Omental fat pad (tissue), 4 donors: Measurements from ENCODE around the gene ATG7. TPM values are rescaled to one million over a fixed set of nuclear protein-coding genes. Genes with fewer than 3 reads are reported as not detected.
"Not testable (repeated sequence)": the region's sequence is repeated elsewhere in the genome, so short reads cannot be mapped to it uniquely, and the experiment has no call there.

Source experiments
- ATAC-seq: fragments of 150-250 bp; one replicate; pipeline ENCODE4 v1.9.1; 2016; ENCODE audit warnings: mild to moderate bottlenecking, moderate library complexity; ENCODE audit not compliant: low FRiP score
- DNase-seq: peaks from one replicate; pipeline ENCODE4 v3.0.0-alpha.2; 2019; ENCODE audit warnings: low spot score
- total RNA-seq, 4 donors: library from RNA; depleted of rRNA; stranded (reverse); fragments of >200 nt; gene quantifications; one replicate each; pipeline ENCODE4 v1.1.0, GENCODE V29; 2016
- TF ChIP-seq, protein P1 (sequence below), 3 donors: fragments of 450-650 bp; IDR thresholded peaks; one replicate each; pipeline ENCODE4 v1.5.1; 2016 to 2017; ENCODE audit warnings: antibody characterized with exemption in 3 of 3, mild to moderate bottlenecking in 3 of 3, moderate library complexity in 2 of 3

ATG7 gene
- total RNA-seq, 4 donors from 2014 or later: 62.9 to 96.7 (median 76.2) TPM

DNA sequence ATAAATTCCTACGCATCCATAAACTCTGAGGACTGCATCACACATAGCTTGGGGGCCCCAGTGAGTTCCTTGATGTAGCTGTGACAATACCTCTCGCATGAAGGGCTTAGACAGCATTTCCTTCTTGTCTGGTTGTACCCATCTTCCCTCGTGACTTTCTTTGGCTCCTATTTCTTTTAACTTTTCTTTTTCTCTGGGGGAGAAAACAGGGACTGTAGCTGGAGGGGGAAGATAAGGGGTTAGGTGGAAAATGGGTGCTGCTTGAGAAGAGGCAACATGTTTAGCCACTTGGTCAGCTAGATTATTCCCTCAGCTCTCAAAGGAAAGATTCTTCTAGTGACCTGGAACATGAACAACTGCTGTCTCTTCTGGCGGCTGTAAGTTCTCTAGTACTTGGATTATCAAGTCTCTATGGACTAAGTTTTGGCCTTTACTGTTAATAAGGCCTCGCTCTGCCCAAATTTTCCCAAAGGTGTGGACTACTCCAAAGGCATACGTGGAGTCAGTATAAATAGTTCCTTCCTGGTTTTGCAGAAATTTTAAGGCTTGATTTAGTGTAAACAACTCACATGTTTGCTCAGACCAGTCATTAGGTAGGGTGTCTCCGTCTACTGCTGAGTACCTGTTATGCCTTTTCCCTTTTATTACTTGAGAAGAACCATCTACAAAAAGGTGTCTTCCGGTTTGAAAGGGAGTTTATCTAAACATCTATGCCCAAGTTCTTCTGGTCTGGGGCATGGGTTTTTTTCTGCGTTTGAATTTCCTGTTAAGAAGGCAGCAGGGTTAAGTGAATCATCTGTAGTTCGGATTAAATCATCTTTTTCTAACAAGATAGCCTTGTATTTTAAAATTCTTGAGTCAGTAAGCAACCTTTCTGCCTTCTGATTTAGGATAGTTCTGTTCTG, 21.0 kb upstream of the ATG7 start:
- ATAC-seq: no peak
- TF ChIP-seq, protein P1, sequence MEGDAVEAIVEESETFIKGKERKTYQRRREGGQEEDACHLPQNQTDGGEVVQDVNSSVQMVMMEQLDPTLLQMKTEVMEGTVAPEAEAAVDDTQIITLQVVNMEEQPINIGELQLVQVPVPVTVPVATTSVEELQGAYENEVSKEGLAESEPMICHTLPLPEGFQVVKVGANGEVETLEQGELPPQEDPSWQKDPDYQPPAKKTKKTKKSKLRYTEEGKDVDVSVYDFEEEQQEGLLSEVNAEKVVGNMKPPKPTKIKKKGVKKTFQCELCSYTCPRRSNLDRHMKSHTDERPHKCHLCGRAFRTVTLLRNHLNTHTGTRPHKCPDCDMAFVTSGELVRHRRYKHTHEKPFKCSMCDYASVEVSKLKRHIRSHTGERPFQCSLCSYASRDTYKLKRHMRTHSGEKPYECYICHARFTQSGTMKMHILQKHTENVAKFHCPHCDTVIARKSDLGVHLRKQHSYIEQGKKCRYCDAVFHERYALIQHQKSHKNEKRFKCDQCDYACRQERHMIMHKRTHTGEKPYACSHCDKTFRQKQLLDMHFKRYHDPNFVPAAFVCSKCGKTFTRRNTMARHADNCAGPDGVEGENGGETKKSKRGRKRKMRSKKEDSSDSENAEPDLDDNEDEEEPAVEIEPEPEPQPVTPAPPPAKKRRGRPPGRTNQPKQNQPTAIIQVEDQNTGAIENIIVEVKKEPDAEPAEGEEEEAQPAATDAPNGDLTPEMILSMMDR (IDR thresholded peaks at IDR 0.05): no peak
- no peak for DNase-seq

DNA sequence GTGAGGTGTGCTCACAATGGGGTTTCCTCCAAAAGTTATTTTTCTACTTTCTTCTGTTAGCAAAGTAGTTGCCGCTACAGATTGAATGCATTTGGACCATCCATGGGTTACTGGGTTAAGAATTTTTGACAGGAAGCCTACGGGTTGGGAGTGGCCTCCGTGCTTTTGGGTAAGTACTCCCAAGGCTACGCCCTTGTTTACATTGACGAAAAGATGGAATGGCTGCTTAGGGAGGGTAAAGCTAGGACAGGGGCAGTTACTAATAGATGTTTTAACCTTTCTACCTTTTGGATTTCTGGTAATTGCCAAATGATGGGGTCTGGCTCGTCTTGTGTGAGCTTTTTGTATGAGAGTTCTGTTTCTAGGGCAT, 20.4 kb upstream of the ATG7 start:
- TF ChIP-seq, protein P1 (IDR thresholded peaks at IDR 0.05): no peak
- no peak for DNase-seq
- ATAC-seq: no peak

DNA sequence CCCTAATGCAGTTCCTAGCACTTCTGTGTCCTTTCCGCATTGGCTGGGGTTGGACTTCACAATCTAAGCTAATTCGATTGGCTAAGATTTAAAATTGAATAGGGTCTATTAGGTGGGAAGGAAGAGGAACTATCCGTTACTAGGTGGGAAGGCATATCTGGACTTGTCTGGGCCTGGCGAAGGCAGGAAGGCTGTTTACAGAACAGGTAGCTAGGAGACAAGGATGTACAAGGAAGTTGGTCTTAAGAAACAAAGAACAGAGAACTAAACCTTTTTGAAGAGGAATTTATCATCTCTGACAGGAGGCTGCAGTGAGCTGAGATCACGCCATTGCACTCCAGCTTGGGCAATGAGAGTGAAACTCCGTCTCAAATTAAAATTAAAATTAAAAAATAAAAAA, 17.3 kb upstream of the ATG7 start:
- DNase-seq (no peak), ATAC-seq (no peak)
- TF ChIP-seq, protein P1 (IDR thresholded peaks at IDR 0.05): no peak

DNA sequence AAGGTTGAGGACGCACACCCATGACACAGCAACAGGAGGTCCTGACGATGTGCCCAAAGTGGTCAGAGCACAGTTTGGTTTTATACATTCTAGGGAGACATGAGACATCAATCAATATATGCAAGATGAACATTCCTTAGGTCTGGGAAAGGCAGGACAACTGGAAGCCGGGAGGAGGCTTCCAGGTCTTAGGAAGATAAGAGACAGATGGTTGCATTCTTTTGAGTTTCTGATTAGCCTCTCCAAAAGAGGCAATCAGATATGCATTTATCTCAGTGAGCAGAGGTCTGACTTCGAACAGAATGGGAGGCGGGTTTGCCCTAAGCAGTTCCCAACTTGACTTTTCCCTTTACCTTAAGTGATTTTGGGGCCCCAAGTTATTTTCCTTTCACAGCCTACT, 16.7 kb upstream of the ATG7 start:
- DNase-seq, ATAC-seq: not testable (repeated sequence)

DNA sequence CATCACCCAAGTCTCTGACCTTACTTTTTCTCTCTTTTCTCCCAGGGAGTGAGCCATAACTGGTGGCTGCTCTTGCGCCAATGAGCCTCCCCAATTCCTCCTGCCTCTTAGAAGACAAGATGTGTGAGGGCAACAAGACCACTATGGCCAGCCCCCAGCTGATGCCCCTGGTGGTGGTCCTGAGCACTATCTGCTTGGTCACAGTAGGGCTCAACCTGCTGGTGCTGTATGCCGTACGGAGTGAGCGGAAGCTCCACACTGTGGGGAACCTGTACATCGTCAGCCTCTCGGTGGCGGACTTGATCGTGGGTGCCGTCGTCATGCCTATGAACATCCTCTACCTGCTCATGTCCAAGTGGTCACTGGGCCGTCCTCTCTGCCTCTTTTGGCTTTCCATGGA, 13.2 kb upstream of the ATG7 start:
- ATAC-seq: no peak
- no peak for DNase-seq
- TF ChIP-seq, protein P1 (IDR thresholded peaks at IDR 0.05): no peak

DNA sequence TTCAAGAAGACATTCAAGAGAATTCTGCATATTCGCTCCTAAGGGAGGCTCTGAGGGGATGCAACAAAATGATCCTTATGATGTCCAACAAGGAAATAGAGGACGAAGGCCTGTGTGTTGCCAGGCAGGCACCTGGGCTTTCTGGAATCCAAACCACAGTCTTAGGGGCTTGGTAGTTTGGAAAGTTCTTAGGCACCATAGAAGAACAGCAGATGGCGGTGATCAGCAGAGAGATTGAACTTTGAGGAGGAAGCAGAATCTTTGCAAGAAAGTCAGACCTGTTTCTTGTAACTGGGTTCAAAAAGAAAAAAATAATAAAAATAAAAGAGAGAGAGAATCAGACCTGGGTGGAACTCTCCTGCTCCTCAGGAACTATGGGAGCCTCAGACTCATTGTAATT, 11.7 kb upstream of the ATG7 start:
- TF ChIP-seq, protein P1 (IDR thresholded peaks at IDR 0.05): no peak
- DNase-seq: no peak
- no peak for ATAC-seq

DNA sequence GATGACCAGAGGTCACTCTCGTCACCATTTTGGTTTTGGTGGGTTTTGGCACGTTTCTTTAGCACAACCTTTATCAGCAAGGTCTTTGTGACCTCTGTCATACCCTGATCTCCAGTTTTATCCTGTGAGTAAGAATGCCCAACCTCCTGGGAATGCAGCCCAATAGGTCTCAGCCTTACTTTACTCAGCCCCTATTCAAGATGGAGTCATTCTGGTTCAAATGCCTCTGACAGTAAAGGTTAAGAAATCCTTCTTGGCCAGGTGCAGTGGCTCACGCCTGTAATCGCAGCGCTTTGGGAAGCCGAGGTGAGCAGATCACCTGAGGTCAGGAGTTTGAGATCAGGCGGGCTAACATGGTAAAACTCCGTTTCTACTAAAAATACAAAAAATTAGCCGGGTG, 3.2 kb upstream of the ATG7 start:
- DNase-seq (no peak), ATAC-seq (no peak)
- TF ChIP-seq, protein P1 (IDR thresholded peaks at IDR 0.05): no peak
